CD4-positive, alpha-beta T cell treated with Interleukin-2 at 100 ng/mL for 4 hours (primary cell): ENCODE measurements around the gene PHF21A.

Experiments used
- DNase-seq: peaks from one replicate; pipeline ENCODE4 v3.0.0-alpha.2; 2020; ENCODE audit warnings: low spot score

The PHF21A gene

GRCh38 chr11:46075168-46075567, 46.1 kb downstream of the PHF21A start:
- DNase-seq, result no peak

- no peak for DNase-seq
Observed at GRCh38 chr11:46073632-46074031, 47.6 kb downstream of the PHF21A start.

GRCh38 chr11:46072172-46072964, 48.9 kb downstream of the PHF21A start:
- no peak for DNase-seq

GRCh38 chr11:46071091-46071490, 50.2 kb downstream of the PHF21A start:
- DNase-seq, result no peak

GRCh38 chr11:46069595-46069994, 51.7 kb downstream of the PHF21A start:
- DNase-seq, result no peak

GRCh38 chr11:46066335-46066734, 54.9 kb downstream of the PHF21A start:
- no peak for DNase-seq

GRCh38 chr11:46065681-46066080, 55.6 kb downstream of the PHF21A start:
- no peak for DNase-seq

- no peak for DNase-seq
Observed at GRCh38 chr11:46064221-46064620, 57.0 kb downstream of the PHF21A start.

GRCh38 chr11:46063138-46063537, 58.1 kb downstream of the PHF21A start:
- DNase-seq, result no peak

- no peak for DNase-seq
Observed at GRCh38 chr11:46060013-46060412, 61.2 kb downstream of the PHF21A start.

- no peak for DNase-seq
Observed at GRCh38 chr11:46057489-46057888, 63.8 kb downstream of the PHF21A start.

GRCh38 chr11:46055371-46055770, 65.9 kb downstream of the PHF21A start:
- no peak for DNase-seq

- no peak for DNase-seq
Observed at GRCh38 chr11:46051102-46051501, 70.2 kb downstream of the PHF21A start.

GRCh38 chr11:46050662-46051061, 70.6 kb downstream of the PHF21A start:
- no peak for DNase-seq

- DNase-seq, result no peak
Observed at GRCh38 chr11:46050003-46050461, 71.2 kb downstream of the PHF21A start.

- no peak for DNase-seq
Observed at GRCh38 chr11:46049325-46049897, 71.8 kb downstream of the PHF21A start.

- DNase-seq, result no peak
Observed at GRCh38 chr11:46048198-46048597, 73.1 kb downstream of the PHF21A start.

GRCh38 chr11:46047520-46047919, 73.7 kb downstream of the PHF21A start:
- no peak for DNase-seq

- no peak for DNase-seq
Observed at GRCh38 chr11:46045811-46046210, 75.4 kb downstream of the PHF21A start.

- no peak for DNase-seq
Observed at GRCh38 chr11:46044601-46045000, 76.7 kb downstream of the PHF21A start.

GRCh38 chr11:46039990-46040389, 81.3 kb downstream of the PHF21A start:
- DNase-seq, result no peak

- no peak for DNase-seq
Observed at GRCh38 chr11:46038529-46038928, 82.7 kb downstream of the PHF21A start.

- no peak for DNase-seq
Observed at GRCh38 chr11:46036969-46037368, 84.3 kb downstream of the PHF21A start.

GRCh38 chr11:46036009-46036408, 85.2 kb downstream of the PHF21A start:
- no peak for DNase-seq
